Measurements from ENCODE around the gene MCU.

The MCU gene

DNA sequence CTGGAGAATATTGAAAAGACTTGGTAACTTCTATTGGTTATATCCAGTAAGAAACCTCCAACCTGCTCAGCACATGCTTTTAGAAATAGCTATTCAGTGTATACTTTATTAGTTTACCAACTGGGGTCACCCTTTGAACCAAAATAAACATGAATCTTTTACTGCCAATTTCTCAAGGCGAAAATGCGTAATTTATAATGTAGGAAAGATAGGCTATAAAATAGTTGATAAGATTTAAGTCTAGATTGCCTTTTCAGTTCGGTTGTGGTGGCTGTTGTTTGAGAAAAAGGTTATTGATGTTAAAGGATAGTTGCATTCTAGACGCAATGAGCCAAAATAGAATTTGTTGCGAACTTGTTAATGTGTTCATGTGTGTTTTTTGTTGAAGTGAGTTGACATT is 119.0 kb downstream of the MCU start:
- DNase-seq: no peak

DNA sequence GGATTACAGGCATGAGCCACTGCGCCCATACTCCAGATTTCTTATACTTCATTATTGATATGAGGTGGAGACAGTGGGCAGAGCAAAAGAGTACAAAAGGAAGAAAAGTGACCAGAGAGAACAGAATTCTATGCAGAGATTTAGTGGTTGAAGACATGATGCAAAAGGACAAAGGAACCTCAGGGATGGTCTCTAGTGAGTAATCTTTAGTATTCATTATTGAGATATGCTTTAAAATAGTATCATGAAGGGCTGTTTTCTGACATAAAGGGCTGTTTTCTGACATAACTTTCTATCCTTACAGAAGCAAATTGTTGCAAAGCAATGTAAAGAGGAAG is 120.4 kb downstream of the MCU start:
- DNase-seq: no peak

DNA sequence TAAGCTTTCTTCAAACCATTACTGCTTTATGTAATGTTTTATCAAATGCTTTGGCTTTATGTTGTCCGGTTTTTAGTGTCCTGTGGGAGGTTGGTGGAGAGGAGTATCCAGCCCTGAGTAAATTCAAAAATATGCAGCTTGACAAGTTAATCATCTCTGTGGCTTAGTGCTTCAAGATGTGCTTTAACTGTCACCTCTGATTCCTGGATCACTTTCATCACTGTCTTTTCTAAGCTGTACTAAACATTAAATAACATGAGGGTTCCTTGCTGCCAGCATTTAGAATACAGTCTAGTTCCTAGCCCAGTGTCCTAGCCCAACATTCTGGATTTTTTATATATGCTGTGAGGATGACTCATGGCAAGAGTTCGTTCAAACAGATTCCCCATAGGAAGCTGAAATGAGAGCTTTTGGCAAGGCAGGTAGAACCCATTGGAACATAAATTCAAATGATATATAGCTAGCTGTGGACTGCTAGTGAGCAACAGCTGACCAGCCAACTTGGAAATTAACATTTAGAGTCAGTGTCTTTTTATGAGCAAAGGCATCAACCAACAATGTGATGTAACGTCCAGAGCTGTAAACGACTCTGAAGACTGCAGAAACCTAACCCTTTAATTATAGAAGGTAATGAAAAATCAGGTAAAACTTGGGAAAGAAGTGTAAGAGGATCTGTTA is 120.9 kb downstream of the MCU start:
- no peak for DNase-seq

DNA sequence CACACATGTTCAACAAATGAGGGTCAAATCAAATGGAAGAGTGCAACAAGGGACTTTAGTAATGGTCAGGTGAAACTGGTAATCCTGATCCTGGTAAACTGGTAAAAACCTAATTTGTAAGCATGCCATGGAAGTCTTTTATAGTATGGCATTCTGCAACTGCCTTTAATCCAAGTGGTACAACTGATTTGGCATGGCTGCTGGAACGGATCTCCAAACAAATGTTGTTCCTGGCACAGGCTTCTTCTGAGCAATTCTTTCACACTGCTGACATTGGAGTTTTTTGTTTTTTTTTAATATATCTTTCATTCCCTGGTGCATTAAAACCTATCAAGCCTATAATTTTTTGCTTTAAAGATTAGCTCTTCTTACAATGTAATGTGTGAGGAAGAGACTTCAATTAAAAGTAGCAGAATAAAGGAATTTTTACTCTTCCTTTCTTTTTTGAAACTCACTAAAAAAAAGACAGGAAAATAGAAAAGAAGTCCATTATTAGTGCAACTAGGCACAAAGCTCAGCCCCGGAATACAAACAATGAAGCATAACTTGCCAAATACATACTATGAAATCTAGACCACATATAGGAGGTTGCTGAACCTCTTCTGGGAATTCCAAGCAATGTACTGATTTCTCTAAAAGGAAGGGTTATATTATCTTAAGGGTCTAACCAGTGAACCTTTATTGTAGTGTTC is 122.3 kb downstream of the MCU start:
- no peak for DNase-seq

DNA sequence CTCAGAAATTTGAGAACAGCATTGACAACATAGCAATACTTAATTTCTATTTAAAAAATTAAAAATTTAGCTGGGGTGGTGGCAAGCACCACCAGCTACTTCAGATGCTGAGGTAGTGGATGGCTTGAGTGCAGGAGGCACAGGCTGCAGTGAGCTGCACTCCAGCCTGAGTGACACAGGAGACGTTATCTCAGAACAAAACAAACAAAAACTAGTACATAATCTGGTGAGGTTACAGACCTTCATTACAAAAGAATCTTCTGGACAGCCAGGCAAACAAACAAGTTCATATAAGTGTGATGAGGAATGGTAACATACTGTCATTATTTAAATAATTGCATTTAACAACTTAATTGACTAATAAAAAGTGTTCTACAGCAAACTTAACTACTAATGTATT is 124.6 kb downstream of the MCU start:
- no peak for DNase-seq

DNA sequence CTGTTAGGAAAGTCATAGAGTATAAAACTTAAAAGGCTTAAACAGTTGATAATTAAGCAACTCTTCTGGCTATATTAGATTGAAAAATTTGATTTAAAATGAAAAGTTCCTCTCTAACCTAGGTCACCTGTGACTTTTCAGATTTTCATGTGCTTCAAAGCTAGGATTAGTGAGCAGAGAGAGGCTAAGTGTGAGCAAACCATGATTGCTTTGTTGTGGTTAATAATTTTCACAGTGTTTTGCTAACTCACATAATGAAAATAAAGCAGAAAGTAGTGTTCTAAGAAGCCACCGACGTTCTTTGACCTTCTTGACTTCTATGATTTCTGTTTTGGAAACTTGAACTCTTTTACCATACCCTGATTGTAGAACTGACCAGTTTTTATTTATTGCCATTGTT is 126.1 kb downstream of the MCU start:
- DNase-seq: no peak

DNA sequence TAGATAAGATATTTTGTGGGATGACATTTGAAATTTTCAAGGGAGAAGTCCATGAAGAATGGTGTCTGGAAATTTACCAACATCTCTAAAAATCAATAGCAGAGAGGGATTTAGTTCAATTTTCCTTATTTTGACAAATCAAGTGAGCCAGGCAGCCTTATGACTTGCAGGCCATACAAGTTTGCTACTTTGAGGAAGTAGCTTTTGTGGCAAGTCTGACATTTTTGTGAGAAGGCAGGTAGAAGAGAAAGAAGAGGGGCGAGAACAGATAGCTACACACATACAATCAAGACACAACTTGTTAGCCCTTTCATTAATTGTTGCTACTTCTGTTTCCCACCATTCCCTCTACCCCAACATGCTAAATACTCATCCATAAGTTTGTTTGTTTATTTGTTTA is 127.1 kb downstream of the MCU start:
- DNase-seq: no peak

DNA sequence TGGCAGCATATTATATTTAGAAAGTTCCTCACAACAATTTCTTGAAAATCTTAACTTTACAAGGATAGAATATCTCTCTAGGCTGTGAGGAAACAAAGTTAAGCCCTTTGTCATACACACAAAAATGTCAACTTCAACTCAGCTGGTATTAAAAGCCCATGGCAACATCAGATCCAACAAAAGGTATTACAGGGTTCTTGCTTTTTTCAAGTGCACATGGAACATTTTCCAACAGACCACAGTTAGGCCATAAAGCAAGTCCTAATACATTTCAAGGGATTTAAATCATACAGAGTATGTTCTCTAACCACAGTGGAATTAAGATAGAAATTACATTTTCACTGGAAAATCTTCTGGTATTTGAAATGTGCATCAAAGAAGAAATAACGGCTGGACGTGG is 129.7 kb downstream of the MCU start:
- DNase-seq: no peak

DNA sequence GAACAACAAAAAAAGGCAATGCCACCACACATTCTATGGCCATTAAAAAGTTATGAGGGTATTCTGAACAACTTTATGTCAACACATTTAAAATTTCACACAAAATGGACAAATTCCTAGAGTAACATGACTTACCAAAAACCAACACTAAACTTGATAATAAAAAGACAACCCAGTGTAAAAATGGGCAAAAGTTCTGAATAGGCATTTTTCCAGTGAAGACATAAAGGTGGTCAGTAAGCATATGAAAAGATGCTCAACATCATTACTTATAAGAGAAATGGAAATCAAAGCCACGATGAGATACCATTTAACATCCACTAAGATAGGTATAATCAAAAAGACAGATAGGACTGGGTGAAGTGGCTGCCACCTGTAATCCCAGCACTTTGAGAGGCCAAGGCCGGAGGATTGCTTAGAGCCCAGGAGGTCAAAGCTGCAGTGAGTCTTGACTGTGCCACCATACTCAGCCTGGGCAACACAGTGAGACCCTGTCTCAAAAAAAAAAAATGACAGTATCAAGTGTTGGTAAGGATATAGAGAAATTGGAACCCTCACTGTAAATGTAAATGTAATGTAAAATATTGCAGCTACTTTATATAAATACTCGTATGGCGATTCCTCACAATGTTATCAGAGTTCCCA is 130.5 kb downstream of the MCU start:
- DNase-seq: no peak

DNA sequence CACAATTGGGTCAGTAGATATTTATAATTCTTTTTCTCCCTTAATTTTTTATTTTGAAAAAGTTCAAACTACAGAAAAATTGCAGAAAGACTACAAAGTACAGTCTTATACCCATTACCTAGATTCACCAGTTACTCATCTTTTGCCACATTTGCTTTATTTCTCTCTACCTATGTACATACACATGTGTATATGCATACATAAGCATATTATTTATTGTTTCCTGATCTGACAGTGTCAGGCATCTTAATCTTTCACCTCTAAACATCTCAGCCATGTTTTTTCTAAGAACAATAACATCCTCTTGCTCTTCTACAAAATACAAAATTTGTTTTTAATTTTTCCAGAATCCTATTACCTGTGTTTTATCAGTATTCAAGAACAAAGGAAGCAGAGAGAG is 133.2 kb downstream of the MCU start:
- no peak for DNase-seq

DNA sequence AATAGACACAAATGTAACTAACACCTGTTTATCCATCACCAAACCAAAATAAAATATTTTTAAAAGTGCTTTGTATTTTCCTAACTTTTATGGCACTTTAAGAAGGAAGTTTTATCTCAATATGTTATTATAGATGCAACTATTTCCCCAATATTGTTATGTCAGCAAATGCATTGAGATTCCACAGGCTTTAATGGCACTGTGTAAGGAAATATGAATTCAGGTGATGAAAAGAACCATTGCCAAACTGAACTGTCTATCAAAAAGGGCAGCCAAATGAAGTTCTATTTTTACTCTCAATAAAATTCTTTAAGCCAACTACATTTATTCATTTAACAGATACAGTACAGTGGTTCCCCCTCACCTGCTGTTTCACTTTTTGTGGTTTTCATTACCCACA is 134.4 kb downstream of the MCU start:
- DNase-seq: no peak

DNA sequence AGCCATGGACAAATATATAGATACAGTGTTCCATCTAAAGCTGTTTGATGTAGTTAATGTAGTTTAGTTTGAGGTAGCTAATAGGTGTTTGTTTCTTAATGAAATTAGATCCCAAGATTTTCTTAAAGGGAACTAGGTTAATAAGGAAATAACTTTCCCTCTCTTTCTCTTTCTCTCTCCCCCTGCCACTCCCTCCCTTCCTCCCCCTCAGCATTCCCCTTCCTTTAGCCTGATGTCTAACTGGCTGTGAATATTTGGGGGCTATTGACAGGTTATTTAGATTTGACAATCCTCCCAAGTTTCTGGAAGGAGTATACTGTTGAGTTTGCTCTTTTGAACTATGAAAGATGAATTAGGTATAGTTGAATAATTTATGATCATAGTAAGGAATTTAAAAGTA is 136.4 kb downstream of the MCU start:
- DNase-seq: no peak

DNA sequence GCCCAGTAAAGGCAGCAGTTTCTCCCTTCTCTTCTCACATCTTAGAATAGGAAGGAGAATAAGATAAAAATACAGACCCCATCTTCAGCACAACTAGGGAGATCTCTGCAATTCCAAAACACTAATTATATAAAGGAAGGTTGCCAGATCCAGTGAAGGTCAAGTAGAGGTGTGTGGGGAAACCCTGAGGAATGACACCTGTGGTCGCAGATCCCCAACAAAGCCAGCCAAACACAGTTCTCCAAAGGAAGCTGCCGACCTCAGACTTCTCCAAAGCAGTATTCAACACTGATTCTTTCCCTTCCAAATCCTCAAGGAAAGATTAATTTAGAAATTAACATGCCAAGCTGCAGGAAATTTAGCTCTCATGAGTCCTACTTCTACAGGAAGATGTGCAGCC is 138.7 kb downstream of the MCU start:
- no peak for DNase-seq

DNA sequence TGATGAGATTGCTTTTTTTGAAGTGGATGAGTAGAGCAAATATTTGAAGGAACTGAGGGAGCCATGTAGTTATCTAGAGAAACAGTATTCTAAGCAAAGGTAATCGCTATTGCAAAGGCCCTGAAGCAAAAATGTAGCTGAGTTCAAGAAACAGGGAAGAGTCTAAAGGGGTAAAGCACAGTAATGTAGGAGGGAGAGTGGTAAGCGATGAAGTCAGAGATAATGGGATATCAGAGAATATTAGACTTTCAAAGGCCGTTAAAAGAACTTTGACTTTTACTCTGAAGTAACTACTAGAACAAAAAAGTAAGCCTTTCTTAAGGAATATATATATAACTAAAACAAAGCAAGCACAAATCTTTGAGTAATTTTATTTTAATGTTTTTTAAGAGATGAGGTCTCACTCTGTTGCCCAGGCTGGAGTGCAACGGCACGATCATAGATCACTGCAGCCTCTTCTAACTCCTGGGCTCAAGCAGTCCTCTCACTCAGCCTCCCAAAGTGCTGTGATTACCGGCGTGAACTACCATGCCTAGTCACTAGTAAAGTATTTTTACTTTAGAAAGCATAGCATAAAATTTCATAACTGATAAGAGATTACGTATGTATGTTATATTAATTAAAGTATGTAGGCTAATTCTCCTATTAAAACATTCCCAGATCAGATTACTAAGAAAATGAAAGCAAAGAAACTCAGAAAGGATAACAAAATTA is 139.9 kb downstream of the MCU start:
- no peak for DNase-seq

DNA sequence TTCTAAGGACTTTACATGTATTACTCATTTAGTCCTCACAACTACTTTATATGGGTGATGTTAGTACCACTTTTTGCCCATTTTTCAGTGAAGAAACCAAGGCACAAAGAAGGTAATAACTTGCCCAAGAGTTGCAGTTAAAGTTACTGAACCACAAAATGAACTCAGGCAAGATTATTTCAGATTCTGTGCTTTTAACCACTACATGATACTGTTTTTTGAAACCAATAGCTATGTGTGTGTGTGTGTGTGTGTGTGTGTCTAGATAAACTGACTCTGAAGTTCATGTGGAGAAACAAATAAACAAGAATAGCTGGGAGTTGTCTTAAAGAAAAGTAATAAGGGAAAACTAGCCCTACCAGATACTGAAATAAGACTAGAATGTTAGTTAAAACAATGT is 140.8 kb downstream of the MCU start:
- DNase-seq: no peak

DNA sequence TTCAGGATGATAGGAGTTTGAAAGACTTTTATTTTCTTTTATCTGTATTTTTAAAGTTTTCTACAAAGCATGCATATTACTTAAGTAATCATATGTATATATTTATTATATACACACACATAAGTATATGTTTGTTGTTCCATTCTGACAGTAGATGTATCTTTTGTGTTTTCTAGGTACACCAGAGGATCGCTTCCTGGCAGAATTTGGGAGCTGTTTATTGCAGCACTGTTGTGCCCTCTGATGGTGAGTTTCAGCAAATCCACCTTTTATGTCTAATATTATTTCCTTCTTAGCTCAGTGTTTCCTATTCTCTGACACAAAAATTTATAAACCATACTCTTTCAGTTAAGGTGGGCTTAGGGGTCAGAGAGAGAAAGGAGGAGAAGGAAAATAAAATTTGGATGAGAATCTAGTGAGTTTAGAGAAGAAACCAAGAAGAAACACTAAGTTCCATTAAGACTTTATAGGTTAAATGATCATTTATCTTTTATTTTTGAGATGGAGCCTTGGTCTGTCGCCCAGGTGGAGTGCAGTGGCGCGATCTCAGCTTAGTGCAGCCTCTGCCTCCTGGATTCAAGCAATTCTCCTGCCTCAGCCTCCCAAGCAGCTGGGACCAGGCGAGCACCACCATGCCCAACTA is 142.4 kb downstream of the MCU start:
- DNase-seq: peak; percentile 73

DNA sequence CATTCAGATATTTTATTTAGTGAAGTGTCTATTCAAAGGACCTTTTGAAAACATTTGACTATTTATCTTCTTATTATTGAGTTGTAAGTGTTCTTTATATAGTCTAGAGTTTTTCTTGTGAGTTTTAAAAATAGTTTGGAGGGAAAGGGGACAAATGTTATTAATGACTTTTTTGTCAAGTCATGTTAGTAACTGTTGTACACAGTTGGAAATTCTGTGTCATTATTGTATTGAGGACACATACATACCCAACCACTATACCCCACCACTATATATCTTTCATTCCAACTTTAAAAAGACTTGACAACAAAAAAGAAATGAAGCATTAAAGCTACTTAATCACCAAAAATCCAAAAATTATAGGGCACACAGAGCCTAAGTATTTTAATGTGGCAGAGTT is 148.4 kb downstream of the MCU start:
- DNase-seq: no peak

DNA sequence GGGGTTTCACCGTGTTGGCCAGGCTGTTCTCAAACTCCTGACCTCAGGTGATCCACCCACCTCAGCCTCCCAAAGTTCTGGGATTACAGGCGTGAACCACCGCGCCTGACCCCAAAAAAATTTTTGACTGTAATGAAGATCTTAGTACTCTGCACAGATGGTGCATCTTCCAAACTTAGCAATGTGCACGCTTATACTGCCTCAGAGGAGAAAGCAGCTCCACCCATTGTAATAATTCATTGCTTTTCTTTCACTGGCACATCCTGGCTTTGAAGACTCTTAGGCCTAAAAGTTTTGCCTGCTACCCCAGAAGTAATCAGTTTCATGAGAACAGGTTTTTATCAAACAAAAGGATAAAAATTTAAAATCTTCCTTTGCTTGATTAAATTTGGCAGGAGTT is 149.5 kb downstream of the MCU start:
- no peak for DNase-seq

DNA sequence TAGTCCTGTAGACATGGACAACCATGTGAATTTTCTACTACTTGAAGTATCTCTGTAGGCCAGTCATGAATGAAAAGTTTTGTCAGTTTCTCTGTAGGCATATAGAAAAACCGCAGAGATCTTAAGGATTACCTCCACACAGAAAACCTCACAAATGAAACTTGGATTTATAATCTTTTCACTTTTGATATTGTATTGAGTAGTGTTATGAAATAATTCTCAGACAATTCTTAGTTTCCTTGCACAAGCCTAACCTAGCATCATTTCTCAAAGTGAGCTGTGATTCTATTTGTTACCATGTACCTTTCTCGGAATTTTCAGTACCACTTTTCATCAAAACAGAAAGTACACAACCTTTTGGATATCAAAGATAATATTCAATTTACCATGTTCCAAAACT is 150.2 kb downstream of the MCU start:
- no peak for DNase-seq

DNA sequence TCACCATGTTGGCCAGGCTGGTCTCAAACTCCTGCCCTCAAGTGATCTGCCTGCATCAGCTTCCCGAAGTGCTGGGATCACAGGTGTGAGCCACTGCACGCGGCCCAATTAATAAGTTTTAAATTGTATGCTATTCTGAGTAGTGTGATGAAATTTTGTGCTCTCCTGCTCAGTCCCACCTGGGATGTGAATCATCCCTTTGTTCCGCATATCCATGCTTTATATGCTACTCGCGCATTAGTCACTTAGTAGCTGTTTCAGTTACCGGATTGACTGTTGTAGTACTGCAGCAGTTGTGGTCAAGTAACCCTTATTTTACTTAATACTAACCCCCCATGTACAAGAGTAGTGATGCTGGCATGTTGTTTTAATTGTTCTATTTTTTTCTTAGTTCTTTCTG is 154.3 kb downstream of the MCU start:
- no peak for DNase-seq

DNA sequence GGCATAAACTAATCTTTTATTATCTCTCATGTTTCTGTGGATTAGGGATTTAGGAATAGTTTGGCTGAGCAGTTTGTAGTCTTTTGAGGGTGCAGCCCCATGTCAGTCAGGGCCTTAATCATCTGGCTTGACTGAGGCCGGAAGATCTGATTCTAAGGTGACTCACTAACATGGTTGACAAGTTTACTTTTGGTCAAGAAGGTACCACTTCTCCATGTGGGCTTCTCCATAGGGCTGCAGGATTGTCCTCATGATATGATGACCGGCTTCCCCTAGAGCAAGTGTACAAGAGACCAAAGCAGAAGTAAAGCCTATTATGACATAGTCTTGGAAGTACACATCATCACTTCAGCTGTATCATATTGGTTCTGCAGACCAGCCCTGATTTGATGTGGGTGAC is 155.7 kb downstream of the MCU start:
- no peak for DNase-seq

DNA sequence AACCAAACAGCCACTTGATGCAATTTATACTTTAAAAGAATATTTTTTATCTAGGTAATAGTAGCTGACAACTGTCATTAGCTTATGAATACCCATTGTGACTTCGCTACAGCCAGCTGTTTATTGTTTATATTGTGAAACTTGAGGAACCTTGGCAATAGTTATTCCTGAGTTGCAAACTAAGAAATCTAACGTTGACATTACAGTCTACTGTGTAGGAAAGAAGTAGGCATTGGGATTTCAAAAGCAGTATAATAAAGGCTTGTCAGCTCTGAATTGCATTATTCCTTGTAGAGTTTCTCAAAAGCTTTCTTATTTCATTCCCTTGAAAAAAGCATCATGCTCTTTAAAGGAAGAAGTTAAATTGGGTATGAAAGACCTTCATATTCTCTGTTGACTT is 158.9 kb downstream of the MCU start:
- no peak for DNase-seq

DNA sequence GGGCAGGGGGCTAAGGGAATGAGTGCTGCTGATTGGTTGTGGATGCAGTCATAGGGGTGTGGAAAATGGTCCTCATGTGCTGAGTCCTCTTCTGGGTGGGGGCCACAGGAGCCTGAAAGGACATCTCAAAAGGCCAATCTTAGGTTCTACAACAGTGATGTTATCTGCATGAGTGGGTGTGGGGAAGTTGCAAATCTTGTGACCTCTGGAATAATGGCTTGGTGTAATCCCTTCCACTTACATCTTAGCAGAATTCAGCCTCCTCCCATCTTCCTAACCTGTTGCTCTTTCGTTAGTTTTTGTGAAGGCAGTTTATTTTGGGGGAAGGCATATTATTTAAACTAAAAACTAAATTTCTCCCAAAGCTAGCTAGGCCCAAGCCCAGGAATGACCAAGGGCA is 159.6 kb downstream of the MCU start:
- no peak for DNase-seq

DNA sequence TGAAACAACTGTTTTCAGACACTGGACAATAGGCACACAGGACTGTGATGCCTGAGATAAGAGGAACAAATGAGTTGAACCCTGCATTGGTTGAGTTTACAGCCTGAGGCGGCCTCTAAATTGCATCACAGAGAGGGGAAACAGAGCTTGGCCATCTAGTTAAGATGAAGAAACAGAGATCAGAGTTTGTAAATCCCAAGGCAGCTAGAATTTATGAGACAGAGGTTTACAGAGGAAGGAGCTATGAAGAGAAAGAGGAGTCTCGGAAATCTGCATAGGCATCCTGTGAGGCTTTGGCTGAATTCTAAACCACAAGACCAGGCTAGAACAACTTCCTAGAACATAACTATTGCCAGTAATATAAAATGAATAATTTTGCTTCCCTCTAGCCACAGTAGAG is 160.6 kb downstream of the MCU start:
- no peak for DNase-seq

All from DMS153 (cell line).